OCI-LY7 (cell line): ENCODE measurements around the gene TADA2B. TPM values are rescaled to one million over a fixed set of nuclear protein-coding genes. Genes with fewer than 3 reads are reported as not detected.
"Not testable (repeated sequence)": the region's sequence is repeated elsewhere in the genome, so short reads cannot be mapped to it uniquely, and the experiment has no call there.

Source experiments
- BruUV-seq: library from RNA; stranded (reverse); fragments of 400-500 nt; replicated peaks from 2 replicates; lab custom pipeline; 2021; lab: Mats Ljungman, UMichigan
- CTCF ChIA-PET: fragments of 300-600 bp; sonication (Branson Sonifier 250); formaldehyde crosslinking; loops from one replicate; lab custom pipeline; 2022; ENCODE audit warnings: antibody characterized with exemption; ENCODE audit not compliant: unreplicated experiment; lab: Charles Lee
- POLR2A ChIA-PET: fragments of 300-600 bp; sonication (Branson Sonifier 250); formaldehyde crosslinking; loops from one replicate; lab custom pipeline; 2022; ENCODE audit warnings: antibody characterized with exemption; lab: Charles Lee
- DNase-seq: peaks from one replicate; pipeline ENCODE4 v3.0.0-alpha.2; 2015; ENCODE audit warnings: low spot score
- H2AFZ ChIP-seq: fragments of 200-600 bp; sonication (generic), shearing (Covaris generic); 2 replicates; pipeline ENCODE4 v1.6.1; 2014; ENCODE audit warnings: mild to moderate bottlenecking, antibody characterized with exemption, low read length, moderate library complexity
- H3K27ac ChIP-seq: fragments of 200-600 bp; sonication (generic); 2 replicates; pipeline ENCODE4 v1.5.1; 2014; ENCODE audit warnings: mixed run types, low read depth, mild to moderate bottlenecking, moderate library complexity, low read length, inconsistent platforms; ENCODE audit not compliant: poor library complexity, severe bottlenecking
- H3K36me3 ChIP-seq: fragments of 200-600 bp; sonication (generic); 2 replicates; pipeline ENCODE4 v1.6.1; 2014; ENCODE audit warnings: mild to moderate bottlenecking, antibody characterized with exemption, low read length, moderate library complexity, mixed read lengths; ENCODE audit not compliant: insufficient read depth
- H3K4me1 ChIP-seq: fragments of 200-600 bp; sonication (generic); 2 replicates; pipeline ENCODE4 v1.5.1; 2014; ENCODE audit warnings: mild to moderate bottlenecking, low read length; ENCODE audit not compliant: insufficient read depth, poor library complexity, severe bottlenecking
- H3K4me2 ChIP-seq: fragments of 200-600 bp; sonication (generic); 2 replicates; pipeline ENCODE4 v1.6.1; 2014; ENCODE audit warnings: mild to moderate bottlenecking, low read length
- H3K4me3 ChIP-seq: fragments of 200-600 bp; sonication (generic); 2 replicates; pipeline ENCODE4 v1.5.1; 2014; ENCODE audit warnings: mild to moderate bottlenecking, low read depth, low read length; ENCODE audit not compliant: poor library complexity, severe bottlenecking
- H3K79me2 ChIP-seq: fragments of 200-600 bp; sonication (generic); 2 replicates; pipeline ENCODE4 v1.6.1; 2016; ENCODE audit warnings: low read depth, mild to moderate bottlenecking, low read length, moderate library complexity, mixed read lengths; ENCODE audit not compliant: insufficient read depth
- H3K9me2 ChIP-seq: fragments of 200-600 bp; sonication (generic); 2 replicates; pipeline ENCODE4 v1.6.1; 2016; ENCODE audit warnings: mild to moderate bottlenecking, low read length, mixed read lengths; ENCODE audit not compliant: insufficient read depth
- H3K9me3 ChIP-seq: fragments of 200-600 bp; sonication (generic); 2 replicates; pipeline ENCODE4 v1.6.1; 2014; ENCODE audit warnings: mild to moderate bottlenecking, mixed run types, low read length, mixed read lengths
- H4K20me1 ChIP-seq: fragments of 200-600 bp; sonication (generic); 2 replicates; pipeline ENCODE4 v1.6.1; 2014; ENCODE audit warnings: mild to moderate bottlenecking, antibody characterized with exemption, low read length, moderate library complexity, mixed read lengths; ENCODE audit not compliant: insufficient read depth
- CTCF ChIP-seq: fragments of 200-600 bp; sonication (generic); conservative IDR thresholded peaks from 2 replicates; pipeline ENCODE4 v1.5.1; 2014; ENCODE audit warnings: mild to moderate bottlenecking, antibody characterized with exemption, low read length, moderate library complexity, mixed read lengths
- EZH2phosphoT487 ChIP-seq: fragments of 200-600 bp; sonication (generic); IDR thresholded peaks from 2 replicates; pipeline ENCODE4 v1.6.1; 2018; ENCODE audit warnings: low read depth, borderline replicate concordance, mild to moderate bottlenecking, mixed run types, antibody characterized with exemption, low read length, moderate library complexity, mixed read lengths
- intact Hi-C: fragments of 100-400 bp; cut with micrococcal nuclease; formaldehyde crosslinking; loops from one replicate; pipeline ENCODE4 v1.10.0; 2022; ENCODE audit not compliant: unreplicated experiment
- total RNA-seq, 2 experiments: library from RNA; depleted of rRNA in 1 of 2; stranded (reverse); fragments of >200 nt in 1 of 2; shearing (Covaris generic) in 1 of 2; gene quantifications; 2 replicates each; pipeline ENCODE4 v1.2.3, GENCODE V29; 2014 to 2022

Gene TADA2B
- total RNA-seq, 2 experiments from 2014 or later, result 9.9 to 20.2 TPM

- Histone ChIP-seq H2AFZ (peak overlapping the region; percentile 63), H4K20me1 (no peaks in the 10 kb centered on the region), H3K36me3 (no peaks in the 10 kb centered on the region), H3K9me2 (no peaks in the 10 kb centered on the region), H3K27ac (no peak overlapping the region), H3K4me2 (peak overlapping the region; percentile 98), H3K9me3 (no peaks in the 10 kb centered on the region), H3K4me1 (peaks cover 13% of the 10 kb centered on the region), H3K4me3 (peak overlapping the region; percentile 71), H3K79me2 (no peaks in the 10 kb centered on the region)
- ChIA-PET CTCF (interaction anchor here (0.6 to 0.7 kb wide), 2 partner anchors 12 to 659 kb away, joined by 3 to 4 read pairs; no protein-coding TSS in a partner anchor), POLR2A (interaction anchor here (0.6 to 2.1 kb wide), 5 partner anchors 16 to 44 kb away, joined by 3 to 8 read pairs (median 3); partner anchors contain the start of gene GRPEL1)
- no peak for TF ChIP-seq EZH2phosphoT487
- TF ChIP-seq CTCF, result peak; percentile 80
- no TSS peak for BruUV-seq
- peak; percentile 68 for DNase-seq
- intact Hi-C loops, result loop anchor here (1.0 to 10.0 kb wide), 2 partner anchors 84 to 837 kb away; partner anchors contain the start of gene WFS1
These were observed 58.7 kb downstream of the TADA2B start for GRCh38 chr4:7101692-7102515.

GRCh38 chr4:7102516-7102909 is 59.3 kb downstream of the TADA2B start:
- Histone ChIP-seq H3K4me3 (peak overlapping the region; percentile 71), H3K4me2 (peak overlapping the region; percentile 98), H2AFZ (peak overlapping the region; percentile 94; the same call in 1 of the 2 replicates), H3K4me1 (peaks cover 13% of the 10 kb centered on the region)
- POLR2A ChIA-PET, result interaction anchor here (0.6 to 2.1 kb wide), 6 partner anchors 17 to 190 kb away, joined by 3 to 8 read pairs (median 3); partner anchors contain the start of gene GRPEL1
- not testable (repeated sequence) for H4K20me1 ChIP-seq, BruUV-seq, H3K9me2 ChIP-seq, H3K79me2 ChIP-seq, DNase-seq, H3K27ac ChIP-seq, H3K36me3 ChIP-seq, H3K9me3 ChIP-seq
- intact Hi-C loops, result loop anchor here (1.0 to 10.0 kb wide), 2 partner anchors 84 to 838 kb away; partner anchors contain the start of gene WFS1
- CTCF ChIA-PET, result interaction anchor here (0.7 kb wide), 1 partner anchor 659 kb away, joined by 4 read pairs; no protein-coding TSS in a partner anchor

GRCh38 chr4:7103031-7103606 is 59.9 kb downstream of the TADA2B start:
- peak overlapping the region; percentile 71 for H3K4me3 ChIP-seq
- POLR2A ChIA-PET, result interaction anchor here (0.6 to 2.1 kb wide), 5 partner anchors 17 to 191 kb away, joined by 3 to 8 read pairs (median 3); partner anchors contain the start of gene GRPEL1
- intact Hi-C loops, result loop anchor here (10.0 kb wide), 1 partner anchor 838 kb away; the partner anchor contains the start of gene WFS1

More at GRCh38 chr4:7103031-7103606, 59.9 kb downstream of the TADA2B start:
- H3K9me2 ChIP-seq, result no peaks in the 10 kb centered on the region
- H2AFZ ChIP-seq, result peak overlapping the region; percentile 94
- H3K27ac ChIP-seq, result no peak overlapping the region
- H3K9me3 ChIP-seq, result no peaks in the 10 kb centered on the region
- no peak for TF ChIP-seq CTCF
- no peak for TF ChIP-seq EZH2phosphoT487
- CTCF ChIA-PET, result interaction anchor here (0.7 kb wide), 1 partner anchor 658 kb away, joined by 4 read pairs; no protein-coding TSS in a partner anchor
- H3K4me1 ChIP-seq, result peaks cover 13% of the 10 kb centered on the region
- TSS peak; percentile 92 for BruUV-seq
- H4K20me1 ChIP-seq, result no peaks in the 10 kb centered on the region
- no peaks in the 10 kb centered on the region for H3K36me3 ChIP-seq
- H3K4me2 ChIP-seq, result peak overlapping the region; percentile 98
- H3K79me2 ChIP-seq, result no peaks in the 10 kb centered on the region
- DNase-seq, result peak; percentile 87
